Prostate gland (tissue), 2 donors: ENCODE measurements around the gene GPR107. TPM values are rescaled to one million over a fixed set of nuclear protein-coding genes. Genes with fewer than 3 reads are reported as not detected.
A peak's percentile ranks its signal among the peaks of the same experiment; 100 is the strongest.

Experiments
- DNase-seq: peaks from one replicate; pipeline ENCODE4 v3.0.0-alpha.2; 2019; ENCODE audit warnings: low spot score
- H3K27ac ChIP-seq, 2 donors: fragments of 200-600 bp; sonication (generic); 2 replicates each; pipeline ENCODE4 v1.5.1; 2017 to 2019
- H3K27me3 ChIP-seq: fragments of 200-600 bp; sonication (generic); replicated peaks from 2 replicates; pipeline ENCODE4 v1.5.1; 2019; ENCODE audit not compliant: insufficient read depth
- H3K36me3 ChIP-seq, 2 donors: fragments of 200-600 bp; sonication (generic); 1 replicate in 1 of 2; 2 replicates in 1 of 2; pipeline versions ENCODE4 v1.5.1 to v1.8.1; 2017 to 2019
- H3K4me1 ChIP-seq: fragments of 200-600 bp; sonication (generic); replicated peaks from 2 replicates; pipeline ENCODE4 v1.5.1; 2019
- H3K4me3 ChIP-seq, 2 donors: fragments of 200-600 bp; sonication (generic); 2 replicates each; pipeline ENCODE4 v1.5.1; 2017 to 2019
- H3K9me3 ChIP-seq: fragments of 200-600 bp; sonication (generic); 2 replicates; pipeline ENCODE4 v1.5.1; 2017
- CTCF ChIP-seq, 4 experiments: fragments of 200-600 bp in 2 of 4; fragments of 450-650 bp in 2 of 4; sonication (generic) in 2 of 4; IDR thresholded peaks; 1 replicate in 3 of 4; 2 replicates in 1 of 4; pipeline ENCODE4 v1.5.1; 2016 to 2019; ENCODE audit warnings: antibody characterized with exemption in 4 of 4, mild to moderate bottlenecking in 2 of 4, moderate library complexity in 2 of 4
- POLR2A ChIP-seq: fragments of 450-650 bp; IDR thresholded peaks from one replicate; pipeline ENCODE4 v1.6.1; 2016; ENCODE audit warnings: antibody characterized with exemption, mild to moderate bottlenecking
- POLR2AphosphoS5 ChIP-seq: sonication (generic); formaldehyde crosslinking; IDR thresholded peaks from one replicate; pipeline ENCODE4 v1.6.1; 2017; ENCODE audit warnings: antibody characterized with exemption
- WGBS: methylation state at CpG from one replicate; pipeline ENCODE4 v1.1.5; 2018; 5-methylcytosine and 5-hydroxymethylcytosine counted together
- intact Hi-C: fragments of 100-400 bp; cut with DNase I; formaldehyde crosslinking; loops from one replicate; pipeline ENCODE4 v1.14.2; 2022
- total RNA-seq, 2 donors: library from RNA; depleted of rRNA; stranded (reverse); fragments of >200 nt; gene quantifications; one replicate each; pipeline ENCODE4 v1.1.0, GENCODE V29; 2016

Gene GPR107
- total RNA-seq, 2 donors from 2014 or later: 36.3 to 51.5 TPM

GRCh38 chr9:130137081-130137640 is 83.5 kb downstream of the GPR107 start:
- Histone ChIP-seq H3K27ac (no peak overlapping the region), H3K4me3 (no peak overlapping the region), H3K4me1 (no peaks in the 10 kb centered on the region), H3K36me3 (no peaks in the 10 kb centered on the region), H3K9me3 (no peaks in the 10 kb centered on the region), H3K27me3 (no peaks in the 10 kb centered on the region)
- DNase-seq: no peak
- 92% methylated on average over 15 of the region's 15 CpGs for WGBS
- TF ChIP-seq POLR2A (no peak), POLR2AphosphoS5 (no peak), CTCF (IDR thresholded peaks at IDR 0.05) (no peak)
- intact Hi-C loops: no loop called here

GRCh38 chr9:130137641-130138081 is 84.0 kb downstream of the GPR107 start:
- H3K9me3 ChIP-seq: no peaks in the 10 kb centered on the region
- intact Hi-C loops: no loop called here
- WGBS: 82% methylated on average over 11 of the region's 11 CpGs
- DNase-seq: no peak
- TF ChIP-seq POLR2A: no peak
- TF ChIP-seq CTCF (IDR thresholded peaks at IDR 0.05): no peak
- TF ChIP-seq POLR2AphosphoS5: no peak
- no peaks in the 10 kb centered on the region for H3K27me3 ChIP-seq
- H3K36me3 ChIP-seq: no peaks in the 10 kb centered on the region
- H3K4me1 ChIP-seq: no peaks in the 10 kb centered on the region
- no peak overlapping the region for H3K27ac ChIP-seq
- H3K4me3 ChIP-seq: no peak overlapping the region

- intact Hi-C loops: no loop called here
- peak overlapping the region in 1 of 2 donors; percentile 10 for H3K27ac ChIP-seq
- no peak overlapping the region for H3K4me3 ChIP-seq
- H3K9me3 ChIP-seq: no peaks in the 10 kb centered on the region
- H3K4me1 ChIP-seq: no peaks in the 10 kb centered on the region
- H3K27me3 ChIP-seq: no peaks in the 10 kb centered on the region
- 32% methylated on average over 10 of the region's 10 CpGs for WGBS
- no peaks in the 10 kb centered on the region for H3K36me3 ChIP-seq
- TF ChIP-seq CTCF (IDR thresholded peaks at IDR 0.05): no peak
- TF ChIP-seq POLR2AphosphoS5: no peak
- no peak for TF ChIP-seq POLR2A
- DNase-seq: no peak
Observed at GRCh38 chr9:130138171-130138653, 84.5 kb downstream of the GPR107 start.

GRCh38 chr9:130138791-130139190 is 85.1 kb downstream of the GPR107 start:
- Histone ChIP-seq H3K27me3 (no peaks in the 10 kb centered on the region), H3K27ac (peak overlapping the region; percentile 10 to 38), H3K4me1 (no peaks in the 10 kb centered on the region), H3K36me3 (no peaks in the 10 kb centered on the region), H3K4me3 (no peak overlapping the region), H3K9me3 (no peaks in the 10 kb centered on the region)
- intact Hi-C loops: no loop called here
- peak; percentile 57 for DNase-seq
- 23% methylated on average over 6 of the region's 6 CpGs for WGBS
- peak; percentile 48 for TF ChIP-seq POLR2AphosphoS5
- no peak for TF ChIP-seq POLR2A
- TF ChIP-seq CTCF (IDR thresholded peaks at IDR 0.05): no peak

GRCh38 chr9:130139251-130139650 is 85.5 kb downstream of the GPR107 start:
- Histone ChIP-seq H3K27me3 (no peaks in the 10 kb centered on the region), H3K36me3 (no peaks in the 10 kb centered on the region), H3K4me1 (no peaks in the 10 kb centered on the region), H3K4me3 (no peak overlapping the region), H3K9me3 (no peaks in the 10 kb centered on the region), H3K27ac (peak overlapping the region; percentile 10 to 38)
- intact Hi-C loops: no loop called here
- DNase-seq: no peak
- TF ChIP-seq POLR2AphosphoS5 (no peak), POLR2A (no peak), CTCF (IDR thresholded peaks at IDR 0.05) (no peak)
- 78% methylated on average over 10 of the region's 10 CpGs for WGBS
